Esophagus squamous epithelium (tissue), 4 donors: ENCODE measurements around the gene ACP4.

Experiments
- POLR2A ChIP-seq, 4 donors: fragments of 450-650 bp; IDR thresholded peaks; one replicate each; pipeline ENCODE4 v1.6.1; 2017; ENCODE audit warnings: antibody characterized with exemption in 4 of 4, mild to moderate bottlenecking in 4 of 4, moderate library complexity in 3 of 4
- TF ChIP-seq, protein P1 (sequence below), 6 experiments: fragments of 450-650 bp in 4 of 6; fragments of 200-600 bp in 2 of 6; sonication (generic) in 2 of 6; IDR thresholded peaks; one replicate each; pipeline ENCODE4 v1.5.1; 2016 to 2019; ENCODE audit warnings: antibody characterized with exemption in 6 of 6, mild to moderate bottlenecking in 4 of 6, moderate library complexity in 4 of 6

DNA sequence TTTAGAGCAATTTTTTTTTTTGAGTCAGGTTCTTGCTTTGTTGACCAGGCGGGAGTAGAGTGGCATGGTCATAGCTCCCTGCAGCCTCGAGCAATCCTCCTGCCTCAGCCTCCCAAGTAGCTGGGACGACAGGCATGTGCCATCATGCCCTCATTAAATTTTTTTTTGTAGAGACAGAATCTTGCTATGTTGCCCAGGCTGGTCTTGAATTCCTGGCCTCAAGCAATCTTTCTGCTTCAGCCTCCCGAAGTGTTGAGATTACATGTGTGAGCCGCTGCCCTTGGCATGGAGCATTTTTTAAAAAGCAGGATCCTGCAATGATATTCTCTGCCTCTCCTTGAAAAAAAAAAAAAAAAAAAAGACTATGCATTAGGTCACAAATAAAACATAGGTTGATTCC, 14.1 kb upstream of the ACP4 start:
- TF ChIP-seq, protein P1, sequence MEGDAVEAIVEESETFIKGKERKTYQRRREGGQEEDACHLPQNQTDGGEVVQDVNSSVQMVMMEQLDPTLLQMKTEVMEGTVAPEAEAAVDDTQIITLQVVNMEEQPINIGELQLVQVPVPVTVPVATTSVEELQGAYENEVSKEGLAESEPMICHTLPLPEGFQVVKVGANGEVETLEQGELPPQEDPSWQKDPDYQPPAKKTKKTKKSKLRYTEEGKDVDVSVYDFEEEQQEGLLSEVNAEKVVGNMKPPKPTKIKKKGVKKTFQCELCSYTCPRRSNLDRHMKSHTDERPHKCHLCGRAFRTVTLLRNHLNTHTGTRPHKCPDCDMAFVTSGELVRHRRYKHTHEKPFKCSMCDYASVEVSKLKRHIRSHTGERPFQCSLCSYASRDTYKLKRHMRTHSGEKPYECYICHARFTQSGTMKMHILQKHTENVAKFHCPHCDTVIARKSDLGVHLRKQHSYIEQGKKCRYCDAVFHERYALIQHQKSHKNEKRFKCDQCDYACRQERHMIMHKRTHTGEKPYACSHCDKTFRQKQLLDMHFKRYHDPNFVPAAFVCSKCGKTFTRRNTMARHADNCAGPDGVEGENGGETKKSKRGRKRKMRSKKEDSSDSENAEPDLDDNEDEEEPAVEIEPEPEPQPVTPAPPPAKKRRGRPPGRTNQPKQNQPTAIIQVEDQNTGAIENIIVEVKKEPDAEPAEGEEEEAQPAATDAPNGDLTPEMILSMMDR (IDR thresholded peaks at IDR 0.05) = no peak
- no peak for TF ChIP-seq POLR2A (IDR thresholded peaks at IDR 0.05)
